Measurements from ENCODE around the gene WFIKKN1. TPM values are rescaled to one million over a fixed set of nuclear protein-coding genes. Genes with fewer than 3 reads are reported as not detected.

Gene WFIKKN1
- total RNA-seq, 1 experiment from 2014 or later, result 0.47 TPM

DNA sequence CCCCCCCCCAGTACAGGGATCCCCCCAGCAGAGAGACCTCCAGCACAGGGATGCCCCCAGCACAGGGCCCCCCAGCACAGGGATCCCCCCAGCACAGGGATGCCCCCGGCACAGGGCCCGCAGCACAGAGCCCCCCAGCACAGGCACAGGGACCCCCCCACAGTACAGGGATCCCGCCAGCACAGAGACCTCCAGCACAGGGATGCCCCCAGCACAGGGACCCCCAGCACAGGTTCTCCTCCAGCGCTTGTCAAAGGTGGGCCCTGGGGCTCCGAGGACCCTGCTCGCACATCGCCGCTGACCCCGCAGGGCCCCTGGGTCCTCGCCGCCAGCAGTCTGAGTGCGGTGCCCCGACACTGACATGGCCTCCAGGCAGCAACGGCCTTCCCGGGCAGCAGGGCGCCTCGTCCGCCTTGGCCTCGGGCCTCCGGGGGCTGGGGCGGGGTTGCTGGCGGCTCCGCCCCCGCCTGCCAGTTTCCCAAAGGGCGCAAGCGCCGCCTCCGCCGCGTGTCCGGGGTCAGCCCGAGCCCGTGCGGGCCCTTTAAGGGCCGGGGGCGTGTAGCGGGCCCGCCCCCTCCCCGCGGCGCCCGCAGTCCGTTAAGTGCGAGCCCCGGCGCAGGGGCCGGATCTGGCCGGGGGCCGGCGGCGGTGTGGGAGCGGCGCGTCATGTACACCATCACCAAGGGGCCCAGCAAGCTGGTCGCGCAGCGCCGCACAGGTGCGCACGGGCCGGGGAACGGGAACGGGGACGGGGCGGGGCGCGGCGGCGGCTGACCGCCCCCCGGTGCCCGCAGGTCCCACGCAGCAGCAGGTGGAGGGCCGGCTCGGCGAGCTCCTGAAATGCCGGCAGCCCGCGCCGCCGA, 10.8 kb downstream of the WFIKKN1 start, which contains the start of gene MCRIP2 (continued):
- TF ChIP-seq, protein P1, sequence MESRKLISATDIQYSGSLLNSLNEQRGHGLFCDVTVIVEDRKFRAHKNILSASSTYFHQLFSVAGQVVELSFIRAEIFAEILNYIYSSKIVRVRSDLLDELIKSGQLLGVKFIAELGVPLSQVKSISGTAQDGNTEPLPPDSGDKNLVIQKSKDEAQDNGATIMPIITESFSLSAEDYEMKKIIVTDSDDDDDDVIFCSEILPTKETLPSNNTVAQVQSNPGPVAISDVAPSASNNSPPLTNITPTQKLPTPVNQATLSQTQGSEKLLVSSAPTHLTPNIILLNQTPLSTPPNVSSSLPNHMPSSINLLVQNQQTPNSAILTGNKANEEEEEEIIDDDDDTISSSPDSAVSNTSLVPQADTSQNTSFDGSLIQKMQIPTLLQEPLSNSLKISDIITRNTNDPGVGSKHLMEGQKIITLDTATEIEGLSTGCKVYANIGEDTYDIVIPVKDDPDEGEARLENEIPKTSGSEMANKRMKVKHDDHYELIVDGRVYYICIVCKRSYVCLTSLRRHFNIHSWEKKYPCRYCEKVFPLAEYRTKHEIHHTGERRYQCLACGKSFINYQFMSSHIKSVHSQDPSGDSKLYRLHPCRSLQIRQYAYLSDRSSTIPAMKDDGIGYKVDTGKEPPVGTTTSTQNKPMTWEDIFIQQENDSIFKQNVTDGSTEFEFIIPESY (IDR thresholded peaks at IDR 0.05; ENCODE audit: extremely low read depth, insufficient replicate concordance, low read length), result no peak
- TF ChIP-seq SRF (IDR thresholded peaks at IDR 0.05; ENCODE audit: low read depth) (no peak), CBX3 (IDR thresholded peaks at IDR 0.05; ENCODE audit: low read depth) (no peak), POLR2AphosphoS5 (IDR thresholded peaks at IDR 0.05; ENCODE audit: low read depth, low read length) (peak; percentile 59), SIN3A (IDR thresholded peaks at IDR 0.05; ENCODE audit: low read depth) (peak; percentile 37), JUND (IDR thresholded peaks at IDR 0.05) (no peak)
- TF ChIP-seq, protein P2, sequence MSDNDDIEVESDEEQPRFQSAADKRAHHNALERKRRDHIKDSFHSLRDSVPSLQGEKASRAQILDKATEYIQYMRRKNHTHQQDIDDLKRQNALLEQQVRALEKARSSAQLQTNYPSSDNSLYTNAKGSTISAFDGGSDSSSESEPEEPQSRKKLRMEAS (IDR thresholded peaks at IDR 0.05), result peak; percentile 25
- TF ChIP-seq, protein P3, sequence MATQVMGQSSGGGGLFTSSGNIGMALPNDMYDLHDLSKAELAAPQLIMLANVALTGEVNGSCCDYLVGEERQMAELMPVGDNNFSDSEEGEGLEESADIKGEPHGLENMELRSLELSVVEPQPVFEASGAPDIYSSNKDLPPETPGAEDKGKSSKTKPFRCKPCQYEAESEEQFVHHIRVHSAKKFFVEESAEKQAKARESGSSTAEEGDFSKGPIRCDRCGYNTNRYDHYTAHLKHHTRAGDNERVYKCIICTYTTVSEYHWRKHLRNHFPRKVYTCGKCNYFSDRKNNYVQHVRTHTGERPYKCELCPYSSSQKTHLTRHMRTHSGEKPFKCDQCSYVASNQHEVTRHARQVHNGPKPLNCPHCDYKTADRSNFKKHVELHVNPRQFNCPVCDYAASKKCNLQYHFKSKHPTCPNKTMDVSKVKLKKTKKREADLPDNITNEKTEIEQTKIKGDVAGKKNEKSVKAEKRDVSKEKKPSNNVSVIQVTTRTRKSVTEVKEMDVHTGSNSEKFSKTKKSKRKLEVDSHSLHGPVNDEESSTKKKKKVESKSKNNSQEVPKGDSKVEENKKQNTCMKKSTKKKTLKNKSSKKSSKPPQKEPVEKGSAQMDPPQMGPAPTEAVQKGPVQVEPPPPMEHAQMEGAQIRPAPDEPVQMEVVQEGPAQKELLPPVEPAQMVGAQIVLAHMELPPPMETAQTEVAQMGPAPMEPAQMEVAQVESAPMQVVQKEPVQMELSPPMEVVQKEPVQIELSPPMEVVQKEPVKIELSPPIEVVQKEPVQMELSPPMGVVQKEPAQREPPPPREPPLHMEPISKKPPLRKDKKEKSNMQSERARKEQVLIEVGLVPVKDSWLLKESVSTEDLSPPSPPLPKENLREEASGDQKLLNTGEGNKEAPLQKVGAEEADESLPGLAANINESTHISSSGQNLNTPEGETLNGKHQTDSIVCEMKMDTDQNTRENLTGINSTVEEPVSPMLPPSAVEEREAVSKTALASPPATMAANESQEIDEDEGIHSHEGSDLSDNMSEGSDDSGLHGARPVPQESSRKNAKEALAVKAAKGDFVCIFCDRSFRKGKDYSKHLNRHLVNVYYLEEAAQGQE (IDR thresholded peaks at IDR 0.05; ENCODE audit: low read depth), result no peak
